ENCODE data around the gene PPP1R16B. TPM values are rescaled to one million over a fixed set of nuclear protein-coding genes. Genes with fewer than 3 reads are reported as not detected.
A peak's percentile ranks its signal among the peaks of the same experiment; 100 is the strongest.
"Not testable (repeated sequence)": the region's sequence is repeated elsewhere in the genome, so short reads cannot be mapped to it uniquely, and the experiment has no call there.

The PPP1R16B gene
- total RNA-seq, 2 donors from 2014 or later, result 77.2 to 79.5 TPM

GRCh38 chr20:38859857-38860256 lies 54.4 kb downstream of the PPP1R16B start:
- not testable (repeated sequence) for ATAC-seq (replicated peaks); H3K27me3 Mint-ChIP-seq; H3K4me3 Mint-ChIP-seq; H3K27ac Mint-ChIP-seq; H3K9me3 Mint-ChIP-seq
- Mint-ChIP-seq H3K36me3 (ENCODE audit: low read depth) (peaks cover 34% of the 10 kb centered on the region), H3K4me1 (peaks cover 60% of the 10 kb centered on the region)

GRCh38 chr20:38861071-38861401 lies 55.5 kb downstream of the PPP1R16B start:
- Mint-ChIP-seq H3K27me3 (no peaks in the 10 kb centered on the region), H3K4me3 (peak overlapping the region; percentile 3), H3K27ac (peak overlapping the region; percentile 43), H3K9me3 (no peaks in the 10 kb centered on the region), H3K4me1 (peaks cover 51% of the 10 kb centered on the region), H3K36me3 (ENCODE audit: low read depth) (peaks cover 25% of the 10 kb centered on the region)
- ATAC-seq (replicated peaks), result no peak

- H3K4me3 Mint-ChIP-seq, result peak overlapping the region; percentile 66
- no peak for ATAC-seq (replicated peaks)
- no peaks in the 10 kb centered on the region for H3K27me3 Mint-ChIP-seq
- peak overlapping the region; percentile 90 for H3K27ac Mint-ChIP-seq
- H3K4me1 Mint-ChIP-seq, result peaks cover 51% of the 10 kb centered on the region
- no peaks in the 10 kb centered on the region for H3K9me3 Mint-ChIP-seq
- peaks cover 18% of the 10 kb centered on the region for H3K36me3 Mint-ChIP-seq (ENCODE audit: low read depth)
Observed at GRCh38 chr20:38862226-38862625, 56.7 kb downstream of the PPP1R16B start.

GRCh38 chr20:38863024-38863851 lies 57.7 kb downstream of the PPP1R16B start:
- peaks cover 18% of the 10 kb centered on the region for H3K36me3 Mint-ChIP-seq (ENCODE audit: low read depth)
- H3K4me1 Mint-ChIP-seq, result peaks cover 47% of the 10 kb centered on the region
- ATAC-seq (replicated peaks), result peak; percentile 97
- peak overlapping the region; percentile 66 for H3K4me3 Mint-ChIP-seq
- no peaks in the 10 kb centered on the region for H3K27me3 Mint-ChIP-seq
- H3K27ac Mint-ChIP-seq, result peak overlapping the region; percentile 90
- no peaks in the 10 kb centered on the region for H3K9me3 Mint-ChIP-seq

GRCh38 chr20:38864662-38865061 lies 59.2 kb downstream of the PPP1R16B start:
- H3K27me3 Mint-ChIP-seq, result no peaks in the 10 kb centered on the region
- H3K36me3 Mint-ChIP-seq (ENCODE audit: low read depth), result peaks cover 21% of the 10 kb centered on the region
- H3K9me3 Mint-ChIP-seq, result no peaks in the 10 kb centered on the region
- H3K4me3 Mint-ChIP-seq, result peak overlapping the region; percentile 66
- no peak for ATAC-seq (replicated peaks)
- no peak overlapping the region for H3K27ac Mint-ChIP-seq
- peaks cover 37% of the 10 kb centered on the region for H3K4me1 Mint-ChIP-seq

GRCh38 chr20:38866265-38867061 lies 61.0 kb downstream of the PPP1R16B start:
- H3K36me3 Mint-ChIP-seq (ENCODE audit: low read depth), result peaks cover 21% of the 10 kb centered on the region
- no peak for ATAC-seq (replicated peaks)
- peak overlapping the region; percentile 25 for H3K27ac Mint-ChIP-seq
- H3K4me1 Mint-ChIP-seq, result peaks cover 42% of the 10 kb centered on the region
- H3K9me3 Mint-ChIP-seq, result no peaks in the 10 kb centered on the region
- H3K27me3 Mint-ChIP-seq, result no peaks in the 10 kb centered on the region
- no peak overlapping the region for H3K4me3 Mint-ChIP-seq

- H3K27ac Mint-ChIP-seq, result peak overlapping the region; percentile 25
- no peaks in the 10 kb centered on the region for H3K9me3 Mint-ChIP-seq
- no peak overlapping the region for H3K4me3 Mint-ChIP-seq
- peaks cover 42% of the 10 kb centered on the region for H3K4me1 Mint-ChIP-seq
- no peaks in the 10 kb centered on the region for H3K27me3 Mint-ChIP-seq
- H3K36me3 Mint-ChIP-seq (ENCODE audit: low read depth), result peaks cover 22% of the 10 kb centered on the region
- no peak for ATAC-seq (replicated peaks)
Observed at GRCh38 chr20:38867062-38867359, 61.5 kb downstream of the PPP1R16B start.

- Mint-ChIP-seq H3K27me3 (no peaks in the 10 kb centered on the region), H3K4me1 (peaks cover 53% of the 10 kb centered on the region), H3K9me3 (no peaks in the 10 kb centered on the region), H3K27ac (peak overlapping the region; percentile 87), H3K36me3 (ENCODE audit: low read depth) (peaks cover 33% of the 10 kb centered on the region), H3K4me3 (peak overlapping the region; percentile 94)
- peak; percentile 53 for ATAC-seq (replicated peaks)
Observed at GRCh38 chr20:38870733-38871559, 65.4 kb downstream of the PPP1R16B start.

GRCh38 chr20:38871560-38871953 lies 66.1 kb downstream of the PPP1R16B start:
- no peak for ATAC-seq (replicated peaks)
- peaks cover 33% of the 10 kb centered on the region for H3K36me3 Mint-ChIP-seq (ENCODE audit: low read depth)
- H3K4me1 Mint-ChIP-seq, result peaks cover 53% of the 10 kb centered on the region
- H3K9me3 Mint-ChIP-seq, result no peaks in the 10 kb centered on the region
- peak overlapping the region; percentile 94 for H3K4me3 Mint-ChIP-seq
- H3K27me3 Mint-ChIP-seq, result no peaks in the 10 kb centered on the region
- H3K27ac Mint-ChIP-seq, result peak overlapping the region; percentile 99

- no peaks in the 10 kb centered on the region for H3K9me3 Mint-ChIP-seq
- peaks cover 33% of the 10 kb centered on the region for H3K36me3 Mint-ChIP-seq (ENCODE audit: low read depth)
- H3K4me1 Mint-ChIP-seq, result peaks cover 49% of the 10 kb centered on the region
- H3K27ac Mint-ChIP-seq, result peak overlapping the region; percentile 99
- H3K4me3 Mint-ChIP-seq, result peak overlapping the region; percentile 94
- no peaks in the 10 kb centered on the region for H3K27me3 Mint-ChIP-seq
- ATAC-seq (replicated peaks), result no peak
Observed at GRCh38 chr20:38872036-38872435, 66.5 kb downstream of the PPP1R16B start.

- peak; percentile 23 for ATAC-seq (replicated peaks)
- H3K27ac Mint-ChIP-seq, result peak overlapping the region; percentile 99
- peaks cover 52% of the 10 kb centered on the region for H3K4me1 Mint-ChIP-seq
- H3K4me3 Mint-ChIP-seq, result peak overlapping the region; percentile 94
- H3K27me3 Mint-ChIP-seq, result no peaks in the 10 kb centered on the region
- H3K9me3 Mint-ChIP-seq, result no peaks in the 10 kb centered on the region
- peaks cover 38% of the 10 kb centered on the region for H3K36me3 Mint-ChIP-seq (ENCODE audit: low read depth)
Observed at GRCh38 chr20:38872491-38873049, 67.1 kb downstream of the PPP1R16B start.

GRCh38 chr20:38873050-38873581 lies 67.6 kb downstream of the PPP1R16B start:
- Mint-ChIP-seq H3K4me1 (peaks cover 57% of the 10 kb centered on the region), H3K27me3 (no peaks in the 10 kb centered on the region), H3K9me3 (no peaks in the 10 kb centered on the region), H3K27ac (peak overlapping the region; percentile 99), H3K36me3 (ENCODE audit: low read depth) (peaks cover 38% of the 10 kb centered on the region), H3K4me3 (peak overlapping the region; percentile 94)
- peak; percentile 82 for ATAC-seq (replicated peaks)

- Mint-ChIP-seq H3K27me3 (no peaks in the 10 kb centered on the region), H3K36me3 (ENCODE audit: low read depth) (peaks cover 44% of the 10 kb centered on the region), H3K9me3 (no peaks in the 10 kb centered on the region), H3K4me1 (peaks cover 68% of the 10 kb centered on the region), H3K4me3 (peak overlapping the region; percentile 94), H3K27ac (peak overlapping the region; percentile 99)
- no peak for ATAC-seq (replicated peaks)
Observed at GRCh38 chr20:38874460-38875174, 69.1 kb downstream of the PPP1R16B start.
